HEK293T (cell line): ENCODE results near the gene NXF2.
"Not testable (repeated sequence)": the region's sequence is repeated elsewhere in the genome, so short reads cannot be mapped to it uniquely, and the experiment has no call there.

ENCODE experiments used
- BHLHE40 ChIP-seq: fragments of 450-650 bp; IDR thresholded peaks from 2 replicates; pipeline ENCODE4 v1.6.1; 2016; ENCODE audit warnings: mild to moderate bottlenecking, moderate library complexity, borderline replicate concordance
- CTBP1 ChIP-seq: fragments of 450-650 bp; IDR thresholded peaks from 2 replicates; pipeline ENCODE4 v1.6.1; 2016; ENCODE audit warnings: borderline replicate concordance
- FOXA1 ChIP-seq: fragments of 450-650 bp; IDR thresholded peaks from 2 replicates; pipeline ENCODE4 v1.6.1; 2016; ENCODE audit warnings: mild to moderate bottlenecking
- SUZ12 ChIP-seq: fragments of 450-650 bp; IDR thresholded peaks from 2 replicates; pipeline ENCODE4 v1.6.1; 2016; ENCODE audit warnings: mild to moderate bottlenecking
- TARDBP ChIP-seq: fragments of 450-650 bp; IDR thresholded peaks from 2 replicates; pipeline ENCODE4 v1.6.1; 2016

DNA sequence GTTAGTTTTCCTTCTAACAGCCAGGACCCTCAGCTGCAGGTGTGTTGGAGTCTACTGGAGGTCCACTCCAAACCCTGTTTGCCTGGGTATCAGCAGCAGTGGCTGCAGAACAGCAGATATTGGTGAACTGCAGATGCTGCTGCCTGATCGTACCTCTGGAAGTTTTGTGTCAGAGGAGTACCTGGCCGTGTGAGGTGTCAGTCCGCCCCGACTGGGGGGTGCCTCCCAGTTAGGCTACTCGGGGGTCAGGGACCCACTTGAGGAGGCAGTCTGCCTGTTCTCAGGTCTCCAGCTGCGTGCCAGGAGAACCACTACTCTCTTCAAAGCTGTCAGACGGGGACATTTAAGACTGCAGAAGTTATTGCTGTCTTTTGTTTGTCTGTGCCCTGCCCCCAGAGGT, 11.3 kb upstream of the NXF2 start:
- not testable (repeated sequence) for TF ChIP-seq BHLHE40, FOXA1, SUZ12, CTBP1, TARDBP
